ENCODE results near the gene JPH3.

DNA sequence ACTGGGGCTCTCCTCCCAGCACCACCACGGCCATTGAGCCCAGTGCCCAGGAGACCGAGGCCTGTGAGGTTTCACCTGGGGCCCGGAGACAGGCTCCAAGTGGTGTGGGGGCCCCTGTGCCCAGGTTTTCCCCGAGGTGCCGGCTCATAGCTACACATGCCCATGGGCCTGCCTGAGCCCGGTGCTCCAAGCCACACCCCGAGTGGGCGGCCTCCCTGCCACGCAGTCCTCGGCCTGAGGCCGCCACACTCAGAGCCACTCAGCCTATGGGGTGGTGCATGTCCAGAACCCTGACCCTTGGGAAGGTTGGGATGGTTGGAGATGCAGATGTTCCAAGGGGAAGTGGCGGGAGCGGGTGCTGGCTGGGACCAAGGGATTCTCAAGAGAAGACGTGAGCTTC lies 24.1 kb downstream of the JPH3 start:
- TF ChIP-seq CTCF (IDR thresholded peaks at IDR 0.05; ENCODE audit: poor library complexity, severe bottlenecking) (no peak), RAD21 (conservative IDR thresholded peaks at IDR 0.05) (no peak), REST (IDR thresholded peaks at IDR 0.05; ENCODE audit: borderline replicate concordance) (no peak)
